D341Med (cell line): ENCODE measurements around the gene STS.
"Not testable (repeated sequence)": the region's sequence is repeated elsewhere in the genome, so short reads cannot be mapped to it uniquely, and the experiment has no call there.

Experiments used
- DNase-seq: peaks from one replicate; pipeline ENCODE4 v3.0.0; 2012; ENCODE audit warnings: low spot score

The STS gene

GRCh38 chrX:7139202-7140081, 8.1 kb upstream of the STS start:
- no peak for DNase-seq

- no peak for DNase-seq
These were observed 4.4 kb upstream of the STS start for GRCh38 chrX:7143076-7143475.

- no peak for DNase-seq
These were observed 3.5 kb upstream of the STS start for GRCh38 chrX:7143941-7144525.

GRCh38 chrX:7145454-7145853, 2.1 kb upstream of the STS start:
- DNase-seq = no peak

- DNase-seq = no peak
These were observed 1.4 kb upstream of the STS start for GRCh38 chrX:7146020-7146702.

GRCh38 chrX:7146703-7147412, 654 bp upstream of the STS start:
- DNase-seq = peak; percentile 26

GRCh38 chrX:7147978-7148854, 704 bp downstream of the STS start, which contains the start of gene PUDP:
Gene PUDP, minus strand, starts transcription at chrX:7148153. Its CDS starts 40 bp downstream, at chrX:7148113.
- DNase-seq = peak; percentile 97

GRCh38 chrX:7149411-7149810, 1.9 kb downstream of the STS start:
- DNase-seq = no peak

- DNase-seq = no peak
These were observed 5.7 kb downstream of the STS start for GRCh38 chrX:7153231-7153630.

- no peak for DNase-seq
These were observed 6.6 kb downstream of the STS start for GRCh38 chrX:7154041-7154597.

GRCh38 chrX:7155163-7155562, 7.7 kb downstream of the STS start:
- no peak for DNase-seq

GRCh38 chrX:7156879-7157278, 9.4 kb downstream of the STS start:
- DNase-seq = no peak

- DNase-seq = no peak
These were observed 11.0 kb downstream of the STS start for GRCh38 chrX:7158468-7158990.

- no peak for DNase-seq
These were observed 11.8 kb downstream of the STS start for GRCh38 chrX:7159149-7159861.

- no peak for DNase-seq
These were observed 15.7 kb downstream of the STS start for GRCh38 chrX:7163146-7163677.

GRCh38 chrX:7164174-7164573, 16.7 kb downstream of the STS start:
- DNase-seq = no peak

GRCh38 chrX:7168371-7168770, 20.9 kb downstream of the STS start:
- DNase-seq = no peak

- DNase-seq = no peak
These were observed 22.1 kb downstream of the STS start for GRCh38 chrX:7169627-7170026.

- DNase-seq = peak; percentile 30
These were observed 23.4 kb downstream of the STS start for GRCh38 chrX:7170898-7171297.

GRCh38 chrX:7178859-7179258, 31.3 kb downstream of the STS start:
- DNase-seq = not testable (repeated sequence)
